ENCODE results near the gene SRP72.

The SRP72 gene

GRCh38 chr4:56552273-56552672 lies 84.9 kb downstream of the SRP72 start:
- no peak for DNase-seq
